ENCODE measurements around the gene PLCH2.

- TF ChIP-seq CTCF (IDR thresholded peaks at IDR 0.05) (no peak), POLR2AphosphoS5 (IDR thresholded peaks at IDR 0.05; ENCODE audit: insufficient read depth in 1 of 2, low read depth in 1 of 2) (no peak), POLR2A (IDR thresholded peaks at IDR 0.05) (no peak)
Measured at GRCh38 chr1:2436876-2437275, 39.2 kb upstream of the PLCH2 start.
